ENCODE measurements around the gene SOCS1.

SOCS1 gene

GRCh38 chr16:11242658-11243057 is 13.3 kb downstream of the SOCS1 start:
- no peak for DNase-seq

- no peak for DNase-seq
Measured at GRCh38 chr16:11241480-11242204, 14.4 kb downstream of the SOCS1 start.

GRCh38 chr16:11240636-11241473 is 15.1 kb downstream of the SOCS1 start:
- no peak for DNase-seq

- no peak for DNase-seq
Measured at GRCh38 chr16:11239644-11240632, 16.1 kb downstream of the SOCS1 start.

GRCh38 chr16:11238272-11239202 is 17.5 kb downstream of the SOCS1 start:
- DNase-seq, result no peak

GRCh38 chr16:11236461-11237254 is 19.3 kb downstream of the SOCS1 start:
- peak; percentile 97 to 98 for DNase-seq

- no peak for DNase-seq
Measured at GRCh38 chr16:11235703-11235991, 20.4 kb downstream of the SOCS1 start.

- DNase-seq, result peak; percentile 61 to 78
Measured at GRCh38 chr16:11234884-11235702, 20.9 kb downstream of the SOCS1 start.

GRCh38 chr16:11233727-11234376 is 22.2 kb downstream of the SOCS1 start:
- DNase-seq, result peak in 1 of 2 experiments; percentile 11

GRCh38 chr16:11232852-11233726 is 22.9 kb downstream of the SOCS1 start:
- peak; percentile 77 to 81 for DNase-seq

- DNase-seq, result no peak
Measured at GRCh38 chr16:11232302-11232851, 23.6 kb downstream of the SOCS1 start.

- DNase-seq, result no peak
Measured at GRCh38 chr16:11231367-11231970, 24.5 kb downstream of the SOCS1 start.

GRCh38 chr16:11229906-11230305 is 26.1 kb downstream of the SOCS1 start:
- DNase-seq, result no peak

GRCh38 chr16:11229432-11229831 is 26.6 kb downstream of the SOCS1 start:
- DNase-seq, result no peak

- DNase-seq, result no peak
Measured at GRCh38 chr16:11225677-11226549, 30.1 kb downstream of the SOCS1 start.

- no peak for DNase-seq
Measured at GRCh38 chr16:11224894-11225676, 30.9 kb downstream of the SOCS1 start.
